ENCODE measurements around the gene A2M. TPM values are rescaled to one million over a fixed set of nuclear protein-coding genes. Genes with fewer than 3 reads are reported as not detected.

A2M gene
- total and polyA plus RNA-seq, 2 experiments from 2014 or later = 463 to 567 TPM

DNA sequence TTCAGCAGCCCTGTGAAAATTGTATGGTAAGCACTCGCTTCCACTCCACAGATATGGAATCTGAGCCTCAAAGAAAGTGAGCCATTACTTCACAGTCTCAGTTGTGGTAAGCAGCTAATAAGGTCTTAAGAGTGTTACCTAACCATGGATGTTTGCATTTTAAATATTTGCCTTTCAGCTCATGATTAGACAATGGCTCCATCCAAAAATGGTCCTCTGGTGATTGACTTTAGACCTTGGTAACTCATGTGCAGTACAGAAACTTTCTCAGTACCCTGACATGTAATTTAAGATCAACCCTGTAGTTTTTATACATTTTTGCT is 1.8 kb downstream of the A2M start:
- Histone ChIP-seq H3K4me3 (no peak overlapping the region), H3K4me1 (ENCODE audit: insufficient read depth) (no peaks in the 10 kb centered on the region), H3K27ac (no peak overlapping the region), H3K79me2 (no peaks in the 10 kb centered on the region), H2AFZ (no peak overlapping the region), H3K36me3 (replicated peaks; ENCODE audit: insufficient read depth, low read depth) (no peaks in the 10 kb centered on the region), H3K4me2 (peak overlapping the region; percentile 35), H3K9me2 (replicated peaks; ENCODE audit: insufficient read depth) (no peaks in the 10 kb centered on the region), H4K20me1 (ENCODE audit: insufficient read depth, poor library complexity, severe bottlenecking) (no peaks in the 10 kb centered on the region), H3K9me3 (ENCODE audit: low read depth) (no peaks in the 10 kb centered on the region), H3K27me3 (no peaks in the 10 kb centered on the region)
- WGBS (ENCODE audit: low lambda C conversion rate, missing lambda C conversion rate) = 70% methylated on average over 1 of the region's 1 CpG
- TF ChIP-seq EZH2 (IDR thresholded peaks at IDR 0.05; ENCODE audit: borderline replicate concordance) (no peak), EZH2phosphoT487 (IDR thresholded peaks at IDR 0.05; ENCODE audit: low read depth, severe bottlenecking, unreplicated experiment) (no peak)
- TF ChIP-seq, protein P1, sequence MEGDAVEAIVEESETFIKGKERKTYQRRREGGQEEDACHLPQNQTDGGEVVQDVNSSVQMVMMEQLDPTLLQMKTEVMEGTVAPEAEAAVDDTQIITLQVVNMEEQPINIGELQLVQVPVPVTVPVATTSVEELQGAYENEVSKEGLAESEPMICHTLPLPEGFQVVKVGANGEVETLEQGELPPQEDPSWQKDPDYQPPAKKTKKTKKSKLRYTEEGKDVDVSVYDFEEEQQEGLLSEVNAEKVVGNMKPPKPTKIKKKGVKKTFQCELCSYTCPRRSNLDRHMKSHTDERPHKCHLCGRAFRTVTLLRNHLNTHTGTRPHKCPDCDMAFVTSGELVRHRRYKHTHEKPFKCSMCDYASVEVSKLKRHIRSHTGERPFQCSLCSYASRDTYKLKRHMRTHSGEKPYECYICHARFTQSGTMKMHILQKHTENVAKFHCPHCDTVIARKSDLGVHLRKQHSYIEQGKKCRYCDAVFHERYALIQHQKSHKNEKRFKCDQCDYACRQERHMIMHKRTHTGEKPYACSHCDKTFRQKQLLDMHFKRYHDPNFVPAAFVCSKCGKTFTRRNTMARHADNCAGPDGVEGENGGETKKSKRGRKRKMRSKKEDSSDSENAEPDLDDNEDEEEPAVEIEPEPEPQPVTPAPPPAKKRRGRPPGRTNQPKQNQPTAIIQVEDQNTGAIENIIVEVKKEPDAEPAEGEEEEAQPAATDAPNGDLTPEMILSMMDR (IDR thresholded peaks at IDR 0.05; ENCODE audit: poor library complexity) = no peak
- DNase-seq (ENCODE audit: low spot score) = no peak

DNA sequence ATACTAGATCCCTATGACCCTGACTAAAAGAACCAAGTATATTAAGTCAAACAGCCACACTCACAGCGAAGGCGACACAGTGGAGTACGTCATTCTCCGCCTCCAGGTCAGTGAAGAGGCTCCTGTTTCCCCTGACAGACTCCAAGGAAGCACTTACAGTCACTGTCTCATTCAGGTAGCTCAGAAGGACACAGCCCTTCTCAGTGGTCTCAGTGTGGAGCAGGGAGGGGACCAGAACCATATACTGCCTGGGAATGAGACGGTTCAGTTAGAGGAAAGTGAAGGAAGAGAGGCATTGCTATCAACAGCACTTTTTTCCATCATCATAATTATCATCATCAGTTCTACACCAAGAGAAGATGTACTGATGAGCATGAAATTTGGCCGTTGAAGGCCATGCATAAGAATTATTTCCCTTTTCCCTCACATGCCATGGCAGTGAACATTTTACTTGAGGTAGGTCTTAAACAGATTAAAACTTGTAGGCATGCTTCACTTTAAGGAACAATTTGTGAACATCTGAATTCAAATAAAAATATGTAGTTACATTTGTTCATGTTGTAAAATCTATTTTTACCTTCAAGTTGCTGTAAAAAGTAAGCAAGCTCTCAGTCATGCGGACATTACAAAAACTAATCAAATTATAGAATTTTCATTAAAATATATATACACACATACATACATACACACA is 2.3 kb downstream of the A2M start:
- Histone ChIP-seq H3K27ac (no peak overlapping the region), H2AFZ (no peak overlapping the region)
- 83% methylated on average over 7 of the region's 7 CpGs for WGBS (ENCODE audit: low lambda C conversion rate, missing lambda C conversion rate)

DNA sequence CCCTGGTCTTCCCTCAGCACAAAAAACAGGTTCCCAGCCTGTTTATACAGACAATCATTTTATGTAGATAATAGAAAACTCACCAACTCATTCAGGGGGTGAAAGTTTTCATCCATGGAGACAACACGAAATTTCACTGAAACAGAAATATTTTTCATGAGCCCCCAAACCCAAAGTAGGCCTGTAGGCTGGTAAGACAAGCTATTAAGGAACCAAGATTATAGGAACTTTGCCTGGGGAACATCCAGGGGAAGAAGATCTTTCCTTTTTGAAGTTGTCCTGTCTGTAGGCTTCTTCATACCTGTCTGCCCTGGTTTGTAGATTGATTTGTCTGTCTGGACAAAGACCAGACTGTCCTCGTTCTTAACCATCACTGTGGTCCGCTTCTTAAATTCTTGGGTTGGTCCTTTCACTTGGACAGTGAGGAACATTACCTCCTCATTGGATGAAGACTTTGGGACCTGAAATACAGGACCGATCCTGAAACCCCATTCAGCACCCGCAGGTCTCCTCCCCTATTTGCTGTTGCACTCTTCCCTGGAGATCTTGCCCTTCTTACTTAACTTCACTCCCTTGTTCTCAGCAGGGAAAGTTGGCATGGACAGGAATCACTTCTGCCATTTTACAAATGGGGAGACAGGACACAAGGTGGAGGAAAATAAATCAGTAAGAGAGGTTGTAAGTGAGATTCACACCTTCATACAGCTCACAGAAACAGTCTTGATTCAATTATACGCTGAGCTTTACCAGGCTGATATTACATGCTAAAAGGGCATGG is 3.5 kb downstream of the A2M start:
- no peaks in the 10 kb centered on the region for H4K20me1 ChIP-seq (ENCODE audit: insufficient read depth, poor library complexity, severe bottlenecking)
- H3K9me3 ChIP-seq (ENCODE audit: low read depth) = no peaks in the 10 kb centered on the region
- no peaks in the 10 kb centered on the region for H3K27me3 ChIP-seq
- H3K79me2 ChIP-seq = no peaks in the 10 kb centered on the region
- 92% methylated on average over 6 of the region's 6 CpGs for WGBS (ENCODE audit: low lambda C conversion rate, missing lambda C conversion rate)
- TF ChIP-seq EZH2phosphoT487 (IDR thresholded peaks at IDR 0.05; ENCODE audit: low read depth, severe bottlenecking, unreplicated experiment) = no peak
- TF ChIP-seq, protein P1 (IDR thresholded peaks at IDR 0.05; ENCODE audit: poor library complexity) = no peak
- no peak for TF ChIP-seq EZH2 (IDR thresholded peaks at IDR 0.05; ENCODE audit: borderline replicate concordance)
- no peak overlapping the region for H3K27ac ChIP-seq
- H3K9me2 ChIP-seq (replicated peaks; ENCODE audit: insufficient read depth) = no peaks in the 10 kb centered on the region
- no peaks in the 10 kb centered on the region for H3K36me3 ChIP-seq (replicated peaks; ENCODE audit: insufficient read depth, low read depth)
- H3K4me2 ChIP-seq = no peak overlapping the region
- no peak overlapping the region for H3K4me3 ChIP-seq
- no peak overlapping the region for H2AFZ ChIP-seq
- no peaks in the 10 kb centered on the region for H3K4me1 ChIP-seq (ENCODE audit: insufficient read depth)
- no peak for DNase-seq (ENCODE audit: low spot score)

More for the DNA sequence above, 2.3 kb downstream of the A2M start:
- H3K79me2 ChIP-seq = no peaks in the 10 kb centered on the region
- no peaks in the 10 kb centered on the region for H4K20me1 ChIP-seq (ENCODE audit: insufficient read depth, poor library complexity, severe bottlenecking)
- H3K9me2 ChIP-seq (replicated peaks; ENCODE audit: insufficient read depth) = no peaks in the 10 kb centered on the region
- peak overlapping the region; percentile 35 for H3K4me2 ChIP-seq
- no peaks in the 10 kb centered on the region for H3K27me3 ChIP-seq
- H3K9me3 ChIP-seq (ENCODE audit: low read depth) = no peaks in the 10 kb centered on the region
- H3K4me3 ChIP-seq = no peak overlapping the region
- H3K36me3 ChIP-seq (replicated peaks; ENCODE audit: insufficient read depth, low read depth) = no peaks in the 10 kb centered on the region
- TF ChIP-seq, protein P1 (IDR thresholded peaks at IDR 0.05; ENCODE audit: poor library complexity) = no peak
- no peak for TF ChIP-seq EZH2 (IDR thresholded peaks at IDR 0.05; ENCODE audit: borderline replicate concordance)
- TF ChIP-seq EZH2phosphoT487 (IDR thresholded peaks at IDR 0.05; ENCODE audit: low read depth, severe bottlenecking, unreplicated experiment) = no peak
- no peak for DNase-seq (ENCODE audit: low spot score)
- no peaks in the 10 kb centered on the region for H3K4me1 ChIP-seq (ENCODE audit: insufficient read depth)
